Measurements from ENCODE around the gene PRELID1.
"Not testable (repeated sequence)": the region's sequence is repeated elsewhere in the genome, so short reads cannot be mapped to it uniquely, and the experiment has no call there.

The PRELID1 gene

GRCh38 chr5:177300236-177300880, 3.2 kb upstream of the PRELID1 start:
- DNase-seq, result peak; percentile 58

- DNase-seq, result no peak
Observed at GRCh38 chr5:177300951-177301350, 2.6 kb upstream of the PRELID1 start.

GRCh38 chr5:177301503-177302165, 2.0 kb upstream of the PRELID1 start:
- peak; percentile 35 for DNase-seq

DNA sequence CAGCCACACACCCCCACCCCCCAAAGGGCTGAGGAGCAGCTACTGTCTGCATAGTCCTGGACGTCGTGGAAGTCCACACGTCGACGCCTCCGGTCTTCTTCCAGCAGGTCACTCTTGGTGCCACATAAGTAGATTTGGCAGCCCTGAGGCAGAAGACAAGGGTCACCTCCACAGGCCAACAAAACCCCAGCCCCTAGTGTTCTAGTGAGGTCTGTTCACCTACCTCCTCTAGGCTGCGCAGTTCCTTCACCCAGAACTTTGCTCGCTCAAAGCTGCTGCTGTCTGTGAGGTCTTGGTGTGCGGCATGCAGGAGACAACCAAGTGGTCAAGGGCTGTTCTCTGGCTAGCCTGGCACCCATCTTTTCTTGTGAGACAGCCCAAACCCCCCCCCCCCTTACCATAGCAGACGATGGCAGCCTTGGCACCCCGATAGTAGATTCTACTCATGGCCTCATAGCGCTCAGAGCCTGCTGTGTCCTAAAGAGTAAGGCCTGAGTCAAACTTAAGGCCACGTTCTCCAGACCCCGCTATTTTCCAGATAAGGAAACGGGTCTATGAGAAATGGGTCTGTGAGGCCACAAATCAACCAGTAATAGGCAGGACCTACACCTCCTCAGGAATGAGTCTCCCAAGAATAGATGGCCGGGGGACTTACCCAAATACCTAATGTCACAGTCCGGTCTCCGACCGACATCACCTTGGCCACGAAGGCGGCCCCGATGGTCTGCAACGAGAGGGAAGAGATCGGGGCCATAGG, 1.1 kb upstream of the PRELID1 start:
- no peak for DNase-seq

DNA sequence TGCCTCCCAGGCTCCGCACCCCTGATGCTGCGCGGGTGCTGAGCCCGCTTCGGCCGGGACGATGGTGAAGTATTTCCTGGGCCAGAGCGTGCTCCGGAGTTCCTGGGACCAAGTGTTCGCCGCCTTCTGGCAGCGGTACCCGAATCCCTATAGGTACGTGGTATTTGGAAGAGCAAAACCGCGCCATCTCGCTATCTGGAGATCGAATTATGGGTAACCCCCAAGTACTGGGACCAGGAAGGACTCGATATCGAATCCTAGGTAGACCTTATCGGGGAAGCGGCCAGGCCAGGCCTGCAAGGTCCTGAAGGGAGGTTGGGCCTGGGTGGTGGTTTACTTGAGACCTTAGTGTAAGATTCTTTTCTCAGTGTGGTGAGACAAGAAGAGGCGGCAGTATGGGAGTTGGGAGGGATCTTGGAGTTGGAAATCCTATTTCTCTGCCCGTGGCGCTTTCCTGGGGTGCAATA, 359 bp downstream of the PRELID1 start:
- DNase-seq, result no peak

GRCh38 chr5:177304392-177305119, 957 bp downstream of the PRELID1 start:
- peak; percentile 55 for DNase-seq

DNA sequence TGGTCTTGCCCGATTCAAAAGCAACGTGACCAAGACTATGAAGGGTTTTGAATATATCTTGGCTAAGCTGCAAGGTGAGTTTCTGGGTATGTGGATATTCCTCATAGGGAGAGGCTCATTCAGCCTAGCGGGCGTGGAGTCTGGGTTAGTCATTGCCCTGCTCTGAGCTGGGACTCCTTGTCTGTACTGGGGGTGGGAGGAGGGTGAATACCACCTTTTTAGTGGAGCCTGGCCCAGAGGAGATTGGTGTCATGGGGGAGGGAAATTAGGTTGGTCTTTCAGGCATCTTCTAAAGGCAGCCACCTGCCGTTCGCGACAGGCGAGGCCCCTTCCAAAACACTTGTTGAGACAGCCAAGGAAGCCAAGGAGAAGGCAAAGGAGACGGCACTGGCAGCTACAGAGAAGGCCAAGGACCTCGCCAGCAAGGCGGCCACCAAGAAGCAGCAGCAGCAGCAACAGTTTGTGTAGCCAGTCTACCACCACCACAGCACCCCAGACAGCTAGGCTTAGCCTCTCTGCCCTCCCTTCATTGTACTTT, 2.6 kb downstream of the PRELID1 start:
- not testable (repeated sequence) for DNase-seq

DNA sequence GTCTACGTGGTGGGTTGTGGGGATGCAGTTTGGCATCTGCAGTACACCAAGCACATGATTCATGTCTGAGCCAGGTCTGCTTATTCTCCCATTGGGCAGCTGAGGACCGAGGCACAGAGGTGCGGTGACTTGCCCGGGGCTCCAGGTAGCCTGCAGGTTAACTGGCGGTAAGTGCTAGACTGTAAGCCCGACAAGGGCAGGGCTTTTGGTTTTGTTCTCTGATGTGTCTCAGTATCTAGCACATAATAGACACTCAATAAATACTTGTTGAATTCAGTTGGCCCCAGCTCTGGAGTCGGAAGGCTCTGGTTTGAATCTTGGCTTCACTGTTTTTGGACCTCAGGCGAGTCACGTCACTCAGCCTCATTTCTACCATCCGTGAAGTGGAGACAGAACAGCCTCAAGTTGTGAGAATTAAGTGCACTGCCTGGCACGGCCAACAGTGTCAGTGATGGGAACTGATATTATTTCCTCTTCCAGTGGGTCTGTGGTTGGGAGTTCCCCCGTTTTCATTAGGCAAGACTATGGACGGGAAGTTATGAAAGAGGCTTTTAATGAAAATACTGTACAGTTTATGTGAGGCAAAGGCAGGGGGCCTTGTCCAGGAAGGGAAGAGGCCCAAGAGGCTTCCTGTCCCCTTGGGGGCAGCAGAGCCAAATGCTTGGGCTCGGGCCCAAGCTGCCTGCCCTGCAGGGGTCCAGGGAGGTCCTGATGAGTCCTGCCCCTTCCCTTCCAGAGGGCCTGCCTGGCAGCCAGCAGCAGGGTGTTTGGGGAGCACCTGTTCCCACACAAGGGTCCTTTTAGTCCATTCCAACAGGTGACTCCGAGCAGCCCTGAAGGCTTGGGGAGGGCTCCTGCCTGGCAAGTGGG, 3.3 kb downstream of the PRELID1 start:
- DNase-seq, result no peak

DNA sequence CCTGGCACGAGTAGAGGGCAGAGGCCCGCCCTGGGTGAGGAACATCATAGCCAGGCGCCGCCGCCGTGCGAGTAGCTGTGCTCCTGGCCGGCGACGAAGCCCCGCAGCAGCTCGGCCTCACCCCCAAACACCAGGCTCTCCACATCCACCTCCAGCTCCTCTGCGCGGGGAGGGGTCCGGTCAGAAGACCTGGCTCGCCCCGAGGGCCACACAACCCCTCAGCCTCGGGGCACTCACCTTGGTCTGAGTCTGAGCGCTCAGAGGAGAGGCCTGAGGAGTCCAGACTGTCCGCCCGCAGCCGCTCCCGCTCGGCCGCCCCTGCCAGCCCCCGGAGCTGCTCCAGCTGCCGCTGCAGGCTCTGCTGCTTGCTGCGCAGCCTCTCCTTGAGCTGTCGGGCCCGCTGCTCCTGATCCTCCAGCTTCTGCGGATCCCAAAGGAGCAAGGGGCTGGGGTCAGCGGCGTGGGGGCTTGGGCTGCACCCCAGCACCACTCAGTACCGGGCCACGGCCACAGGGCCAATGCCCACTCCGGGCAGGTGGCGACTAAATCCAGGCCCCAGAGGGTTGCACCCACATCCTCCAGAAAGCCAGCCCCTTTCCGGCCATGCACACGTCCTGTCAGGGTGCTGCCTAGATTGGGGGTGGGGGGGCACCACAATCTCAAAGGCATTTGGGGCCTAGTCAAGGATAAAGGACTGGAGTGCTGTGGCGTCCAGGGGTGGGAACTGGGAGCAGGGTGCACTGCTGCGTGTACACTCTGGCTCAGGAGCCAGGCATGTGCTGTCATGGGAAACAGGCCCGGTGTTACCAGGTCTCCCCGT, 4.2 kb downstream of the PRELID1 start:
- no peak for DNase-seq

- DNase-seq, result no peak
Observed at GRCh38 chr5:177308740-177309139, 5.1 kb downstream of the PRELID1 start.

DNA sequence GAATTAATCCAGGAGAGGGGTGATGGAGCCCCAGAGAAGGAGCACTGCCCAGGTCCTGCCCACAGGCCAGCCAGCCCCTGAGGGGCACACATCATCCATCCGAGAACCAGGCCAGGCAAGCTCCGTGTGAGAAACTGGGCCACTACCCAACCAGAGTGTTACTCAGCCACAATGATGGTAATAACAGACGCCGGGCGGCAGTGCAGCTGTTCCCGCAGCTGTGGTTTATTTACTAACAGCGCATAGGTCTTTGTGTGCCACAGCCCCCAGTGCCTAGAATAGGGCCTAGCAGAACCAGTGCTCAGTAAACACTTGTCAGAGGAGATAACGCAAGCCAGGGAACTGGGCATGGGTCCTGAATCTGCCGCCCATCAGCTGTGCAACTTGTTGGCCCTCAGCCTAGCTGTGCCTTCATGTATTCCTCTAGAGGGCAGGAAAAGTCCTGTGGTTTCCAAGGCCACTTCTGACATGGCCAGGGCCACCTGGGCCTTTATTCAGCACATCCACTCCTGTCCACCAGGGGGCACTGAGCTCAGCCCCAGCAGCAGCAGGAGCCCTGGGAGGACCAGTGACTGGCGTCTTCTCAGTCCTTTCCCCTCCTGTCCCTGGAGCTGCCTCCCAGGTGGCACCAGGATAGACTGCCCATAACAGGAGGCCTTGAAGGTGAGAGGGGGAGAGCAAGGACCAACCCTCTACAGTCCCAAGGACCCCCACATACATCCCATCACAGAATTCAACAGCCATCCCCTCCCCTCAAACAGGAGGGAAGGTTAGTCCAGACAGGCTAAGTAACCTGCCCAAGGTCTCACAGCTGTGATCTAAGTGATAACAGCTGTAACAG, 6.0 kb downstream of the PRELID1 start:
- DNase-seq, result peak; percentile 85

DNA sequence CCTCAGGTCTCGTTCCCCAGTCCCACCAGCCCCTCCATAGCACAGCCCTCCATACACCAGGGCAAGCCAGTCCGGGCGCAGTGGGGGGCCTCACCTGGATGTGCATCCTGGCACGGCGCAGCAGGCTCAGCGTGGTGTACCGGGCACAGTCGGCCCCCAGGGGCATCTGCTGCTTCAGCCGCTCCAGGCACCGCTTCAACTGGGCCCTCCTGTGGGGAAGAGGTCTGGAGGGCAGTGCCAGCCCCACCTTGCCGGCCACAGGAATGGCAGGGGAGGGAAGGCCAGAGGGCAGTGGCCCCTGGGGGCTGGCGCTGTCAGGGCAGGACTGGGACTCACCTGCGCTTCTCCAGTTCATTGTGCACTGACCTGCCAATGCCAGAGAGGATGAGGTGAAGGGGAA, 6.7 kb downstream of the PRELID1 start:
- DNase-seq, result no peak

DNA sequence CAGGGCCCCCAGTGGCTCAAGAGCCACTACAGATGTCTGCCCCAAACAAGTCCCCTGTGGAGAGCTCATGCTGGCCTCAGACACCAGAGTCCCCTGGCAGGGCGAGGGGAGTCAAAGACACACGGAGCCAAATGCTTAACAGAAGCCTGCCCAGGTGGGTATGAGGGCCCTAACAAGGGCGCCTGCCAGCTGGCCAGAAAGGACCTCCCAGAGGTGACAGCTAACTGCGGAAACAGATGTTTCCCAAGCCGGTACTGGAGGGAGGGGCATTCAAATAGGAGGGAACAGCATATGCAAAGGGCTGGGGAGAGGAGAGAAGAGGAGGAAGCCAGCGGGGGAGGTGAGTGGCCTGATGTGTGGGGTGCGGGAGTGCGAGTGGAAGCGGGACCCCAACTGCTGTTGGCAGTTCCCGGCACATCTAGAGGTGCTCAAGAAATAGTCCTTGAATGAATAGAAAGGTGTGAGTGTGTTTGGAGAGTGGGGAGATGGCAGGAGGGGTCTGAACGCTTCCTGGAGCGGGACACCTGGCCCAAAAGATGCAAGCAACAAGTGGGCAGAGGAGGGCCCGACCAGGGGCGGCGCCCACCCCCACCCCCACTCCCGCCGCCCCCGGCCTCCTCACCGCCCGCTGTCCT, 7.3 kb downstream of the PRELID1 start:
- DNase-seq, result peak; percentile 41

DNA sequence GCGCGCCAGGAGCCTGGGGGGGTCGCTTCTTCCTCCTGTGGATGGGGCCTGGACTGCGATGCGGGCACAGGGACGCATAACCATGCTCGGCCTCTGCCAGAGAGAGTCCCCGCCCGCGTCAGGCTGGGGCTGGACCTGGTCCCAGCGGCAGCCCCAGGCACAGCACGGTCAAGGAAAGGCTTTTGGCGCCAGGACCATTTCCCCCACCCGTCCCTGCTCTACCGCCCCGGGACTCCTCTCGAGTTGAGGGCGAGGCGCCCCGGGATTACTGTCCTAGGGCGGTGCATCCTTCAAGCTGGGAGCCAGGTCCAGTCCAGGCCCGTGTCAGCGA, 7.8 kb downstream of the PRELID1 start:
- DNase-seq, result no peak

GRCh38 chr5:177311723-177312648, 8.4 kb downstream of the PRELID1 start, which contains the start of gene MXD3:
TSS of gene MXD3 (minus strand) at chr5:177311898. CDS start at chr5:177311830, 68 bp downstream.
- DNase-seq, result peak; percentile 100

DNA sequence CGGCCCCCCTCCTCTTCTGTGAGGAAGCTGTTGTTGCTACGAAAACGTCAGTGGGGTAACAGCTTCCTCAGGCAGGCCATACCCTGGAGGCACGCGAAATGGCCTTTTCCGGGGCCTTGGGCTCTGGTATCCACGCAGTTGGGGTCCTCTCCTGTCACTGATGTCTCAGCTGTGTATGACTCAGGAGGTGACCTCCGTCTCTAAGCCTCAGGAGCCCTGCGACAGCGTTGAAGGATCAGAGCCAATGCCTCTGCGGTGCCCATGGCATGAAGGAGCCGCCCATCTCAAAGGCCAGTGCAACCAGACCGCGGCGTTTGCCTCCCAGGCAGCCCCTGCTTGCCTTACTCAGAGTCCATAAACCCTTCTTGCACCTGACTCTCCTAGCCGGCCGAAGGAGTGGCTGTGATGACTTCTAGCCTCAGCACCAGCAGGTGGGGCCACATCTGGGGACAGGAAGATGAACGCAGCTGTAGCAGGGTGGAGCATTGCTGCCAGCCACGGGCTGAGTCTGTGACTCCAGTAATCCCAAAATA, 9.1 kb downstream of the PRELID1 start:
- peak; percentile 73 for DNase-seq

GRCh38 chr5:177313561-177314259, 10.1 kb downstream of the PRELID1 start:
- DNase-seq, result no peak
